ENCODE data around the gene MTMR4.

MTMR4 gene

GRCh38 chr17:58521680-58522079, 7.2 kb upstream of the MTMR4 start:
- Histone ChIP-seq H3K4me2 (ENCODE audit: low read depth, low read length) (no peak overlapping the region), H3F3A (ENCODE audit: insufficient read depth, low read length) (peaks cover 15% of the 10 kb centered on the region; the same call in 1 of the 2 replicates), H3K9ac (ENCODE audit: low read length) (no peak overlapping the region), H3K4me1 (ENCODE audit: low read length) (peaks cover 5% of the 10 kb centered on the region), H3K36me3 (replicated peaks; ENCODE audit: insufficient read depth, low read length) (no peaks in the 10 kb centered on the region), H3K27me3 (replicated peaks; ENCODE audit: insufficient read depth, low read length) (no peaks in the 10 kb centered on the region), H3K27ac (ENCODE audit: low read length) (no peak overlapping the region), H3K9me3 (replicated peaks; ENCODE audit: insufficient read depth, low read length) (no peaks in the 10 kb centered on the region), H2AFZ (ENCODE audit: low read length) (no peak overlapping the region), H3K4me3 (ENCODE audit: low read length) (no peak overlapping the region), H3K79me2 (ENCODE audit: low read length) (peaks cover 8% of the 10 kb centered on the region), H4K20me1 (ENCODE audit: insufficient read depth, low read length) (no peaks in the 10 kb centered on the region), H3K9me2 (replicated peaks; ENCODE audit: insufficient read depth, low read length) (no peaks in the 10 kb centered on the region)
- no peak for DNase-seq
- TF ChIP-seq EZH2phosphoT487 (IDR thresholded peaks at IDR 0.05; ENCODE audit: low read length) (no peak), EZH2 (optimal IDR thresholded peaks at IDR 0.05; ENCODE audit: low read depth, low read length) (no peak), CTCF (IDR thresholded peaks at IDR 0.05; ENCODE audit: low read length) (no peak)

- no peak overlapping the region for H2AFZ ChIP-seq (ENCODE audit: low read length)
- H3K4me3 ChIP-seq (ENCODE audit: low read length): no peak overlapping the region
- peaks cover 8% of the 10 kb centered on the region for H3K4me1 ChIP-seq (ENCODE audit: low read length)
- H3F3A ChIP-seq (ENCODE audit: insufficient read depth, low read length): peaks cover 20% of the 10 kb centered on the region; the same call in 1 of the 2 replicates
- no peak overlapping the region for H3K9ac ChIP-seq (ENCODE audit: low read length)
- no peaks in the 10 kb centered on the region for H3K36me3 ChIP-seq (replicated peaks; ENCODE audit: insufficient read depth, low read length)
- H3K27ac ChIP-seq (ENCODE audit: low read length): no peak overlapping the region
- H3K4me2 ChIP-seq (ENCODE audit: low read depth, low read length): no peak overlapping the region
- H3K9me3 ChIP-seq (replicated peaks; ENCODE audit: insufficient read depth, low read length): no peaks in the 10 kb centered on the region
- no peaks in the 10 kb centered on the region for H4K20me1 ChIP-seq (ENCODE audit: insufficient read depth, low read length)
- DNase-seq: peak; percentile 39
- no peaks in the 10 kb centered on the region for H3K27me3 ChIP-seq (replicated peaks; ENCODE audit: insufficient read depth, low read length)
- no peak for TF ChIP-seq EZH2 (optimal IDR thresholded peaks at IDR 0.05; ENCODE audit: low read depth, low read length)
- peak; percentile 47 for TF ChIP-seq CTCF (IDR thresholded peaks at IDR 0.05; ENCODE audit: low read length)
- TF ChIP-seq EZH2phosphoT487 (IDR thresholded peaks at IDR 0.05; ENCODE audit: low read length): no peak
- H3K79me2 ChIP-seq (ENCODE audit: low read length): peaks cover 15% of the 10 kb centered on the region
- no peaks in the 10 kb centered on the region for H3K9me2 ChIP-seq (replicated peaks; ENCODE audit: insufficient read depth, low read length)
These were observed 6.5 kb upstream of the MTMR4 start for GRCh38 chr17:58520843-58521430.

GRCh38 chr17:58517928-58518609, 3.6 kb upstream of the MTMR4 start:
- DNase-seq: peak; percentile 100
- peak overlapping the region; percentile 99 for H3K4me3 ChIP-seq (ENCODE audit: low read length)
- H3K27ac ChIP-seq (ENCODE audit: low read length): peak overlapping the region; percentile 85
- no peaks in the 10 kb centered on the region for H4K20me1 ChIP-seq (ENCODE audit: insufficient read depth, low read length)
- peaks cover 26% of the 10 kb centered on the region for H3K79me2 ChIP-seq (ENCODE audit: low read length)
- H3K4me1 ChIP-seq (ENCODE audit: low read length): peaks cover 22% of the 10 kb centered on the region
- H3K4me2 ChIP-seq (ENCODE audit: low read depth, low read length): peak overlapping the region; percentile 60
- H3K9me3 ChIP-seq (replicated peaks; ENCODE audit: insufficient read depth, low read length): no peaks in the 10 kb centered on the region
- peak overlapping the region; percentile 90 for H2AFZ ChIP-seq (ENCODE audit: low read length)
- H3F3A ChIP-seq (ENCODE audit: insufficient read depth, low read length): peaks cover 33% of the 10 kb centered on the region
- no peaks in the 10 kb centered on the region for H3K36me3 ChIP-seq (replicated peaks; ENCODE audit: insufficient read depth, low read length)
- no peaks in the 10 kb centered on the region for H3K27me3 ChIP-seq (replicated peaks; ENCODE audit: insufficient read depth, low read length)
- H3K9ac ChIP-seq (ENCODE audit: low read length): peak overlapping the region; percentile 88
- no peaks in the 10 kb centered on the region for H3K9me2 ChIP-seq (replicated peaks; ENCODE audit: insufficient read depth, low read length)
- TF ChIP-seq CTCF (IDR thresholded peaks at IDR 0.05; ENCODE audit: low read length) (no peak), EZH2 (optimal IDR thresholded peaks at IDR 0.05; ENCODE audit: low read depth, low read length) (no peak), EZH2phosphoT487 (IDR thresholded peaks at IDR 0.05; ENCODE audit: low read length) (no peak)

Measured in MM.1S (cell line).